Stimulated activated CD8-positive, alpha-beta memory T cell treated with anti-CD3 and anti-CD28 coated beads, Interleukin-15, amount 100 ng/mL, for 4 hours (primary cell): ENCODE results near the gene DIRAS1.
A peak's percentile ranks its signal among the peaks of the same experiment; 100 is the strongest.
"Not testable (repeated sequence)": the region's sequence is repeated elsewhere in the genome, so short reads cannot be mapped to it uniquely, and the experiment has no call there.

Experiments used
- DNase-seq, 2 donors: peaks; one replicate each; pipeline ENCODE4 v3.0.0-alpha.2; 2020; ENCODE audit warnings: low read depth in 2 of 2

Gene DIRAS1

DNA sequence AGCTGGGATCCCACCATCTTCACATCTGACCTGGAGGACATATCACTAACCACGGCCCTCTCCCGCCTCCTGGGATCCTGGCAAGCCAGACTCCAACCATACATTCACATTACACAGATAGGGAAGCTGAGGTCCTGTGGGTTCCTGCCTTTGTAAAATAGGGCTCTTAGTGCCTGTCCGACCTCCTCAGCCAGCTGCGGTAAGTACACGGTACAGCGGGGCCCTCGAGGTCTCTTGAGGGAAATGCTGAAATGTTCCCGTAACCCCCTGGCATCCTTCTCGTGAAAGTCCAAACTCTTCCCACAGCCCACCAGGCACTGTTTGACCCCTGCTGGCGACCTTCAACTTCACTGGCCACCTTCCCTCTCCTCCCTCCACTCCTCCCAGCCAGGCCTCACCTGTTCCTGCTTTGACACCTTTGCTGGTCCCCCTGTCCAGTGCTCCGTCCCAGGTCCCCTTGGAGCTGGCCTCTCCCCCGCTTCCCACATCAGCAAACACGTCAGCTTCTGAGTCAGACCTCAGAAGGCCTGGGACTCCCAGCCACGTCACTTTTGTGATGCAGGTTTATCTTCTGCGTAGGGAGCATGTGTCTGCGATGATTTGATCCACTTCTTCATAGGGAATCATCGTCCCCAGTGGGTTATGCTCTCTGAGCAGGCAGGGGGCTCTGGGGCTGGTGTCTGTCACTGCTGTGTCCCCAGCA is 9.8 kb downstream of the DIRAS1 start:
- DNase-seq = no peak

DNA sequence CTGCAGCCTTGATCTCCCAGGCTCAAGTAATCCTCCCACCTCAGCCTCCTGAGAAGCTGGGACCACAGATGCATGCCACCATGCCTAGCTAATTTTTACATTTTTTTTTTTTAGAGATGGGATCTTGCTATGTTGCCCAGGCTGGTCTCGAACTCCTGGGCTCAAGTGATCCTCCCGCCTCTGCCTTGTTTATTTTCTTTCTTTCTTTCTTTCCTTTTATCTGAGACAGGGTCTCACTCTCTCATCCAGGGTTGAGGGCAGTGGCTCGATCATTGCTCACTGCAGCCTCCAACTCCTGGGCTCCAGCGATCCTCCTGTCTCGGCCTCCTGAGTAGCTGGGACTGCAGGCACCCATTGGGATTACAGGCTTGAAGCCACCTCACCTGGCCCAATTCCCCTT is 14.9 kb downstream of the DIRAS1 start:
- DNase-seq = no peak

DNA sequence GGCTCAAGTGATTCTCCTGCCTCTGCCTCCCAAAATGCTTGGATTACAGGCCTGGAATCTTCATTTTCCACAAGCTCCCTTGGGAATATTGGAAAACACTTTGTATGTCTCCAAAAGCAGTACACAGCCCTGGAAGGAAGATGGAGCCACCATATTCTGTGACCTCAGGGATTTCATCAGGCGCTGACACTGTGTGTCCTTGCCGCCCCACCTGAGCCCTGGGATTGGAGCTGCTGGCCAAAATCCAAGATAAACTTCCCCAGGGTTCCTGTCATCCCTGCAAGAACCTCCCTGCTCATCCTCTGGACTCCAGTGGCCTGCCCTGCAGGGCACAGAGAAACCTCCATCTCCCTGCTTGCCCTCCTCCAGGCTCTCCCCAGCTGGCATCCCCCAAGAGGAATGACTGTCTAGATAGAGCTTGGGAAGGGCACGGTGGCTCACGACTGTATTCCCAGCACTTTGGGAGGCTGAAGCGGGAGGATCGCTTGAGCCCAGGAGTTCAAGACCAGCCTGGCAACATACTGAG is 17.4 kb downstream of the DIRAS1 start:
- DNase-seq = no peak

DNA sequence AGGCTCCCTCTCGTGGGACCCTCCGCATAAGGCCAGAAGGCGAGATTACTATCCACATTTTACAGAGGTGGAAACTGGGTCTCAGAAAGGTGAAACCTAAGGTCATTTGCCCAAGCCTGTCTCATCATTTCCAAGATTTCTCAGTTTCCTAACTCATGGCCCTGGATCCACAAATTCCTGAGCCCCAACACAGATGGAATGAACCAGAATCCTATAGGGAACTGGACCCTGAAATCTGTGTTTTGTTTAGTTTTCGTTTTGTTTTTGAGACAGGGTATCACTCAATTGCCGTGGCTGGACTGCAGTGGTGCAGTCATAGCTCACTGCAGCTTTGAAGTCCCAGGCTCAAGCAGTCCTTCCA is 18.1 kb downstream of the DIRAS1 start:
- no peak for DNase-seq

DNA sequence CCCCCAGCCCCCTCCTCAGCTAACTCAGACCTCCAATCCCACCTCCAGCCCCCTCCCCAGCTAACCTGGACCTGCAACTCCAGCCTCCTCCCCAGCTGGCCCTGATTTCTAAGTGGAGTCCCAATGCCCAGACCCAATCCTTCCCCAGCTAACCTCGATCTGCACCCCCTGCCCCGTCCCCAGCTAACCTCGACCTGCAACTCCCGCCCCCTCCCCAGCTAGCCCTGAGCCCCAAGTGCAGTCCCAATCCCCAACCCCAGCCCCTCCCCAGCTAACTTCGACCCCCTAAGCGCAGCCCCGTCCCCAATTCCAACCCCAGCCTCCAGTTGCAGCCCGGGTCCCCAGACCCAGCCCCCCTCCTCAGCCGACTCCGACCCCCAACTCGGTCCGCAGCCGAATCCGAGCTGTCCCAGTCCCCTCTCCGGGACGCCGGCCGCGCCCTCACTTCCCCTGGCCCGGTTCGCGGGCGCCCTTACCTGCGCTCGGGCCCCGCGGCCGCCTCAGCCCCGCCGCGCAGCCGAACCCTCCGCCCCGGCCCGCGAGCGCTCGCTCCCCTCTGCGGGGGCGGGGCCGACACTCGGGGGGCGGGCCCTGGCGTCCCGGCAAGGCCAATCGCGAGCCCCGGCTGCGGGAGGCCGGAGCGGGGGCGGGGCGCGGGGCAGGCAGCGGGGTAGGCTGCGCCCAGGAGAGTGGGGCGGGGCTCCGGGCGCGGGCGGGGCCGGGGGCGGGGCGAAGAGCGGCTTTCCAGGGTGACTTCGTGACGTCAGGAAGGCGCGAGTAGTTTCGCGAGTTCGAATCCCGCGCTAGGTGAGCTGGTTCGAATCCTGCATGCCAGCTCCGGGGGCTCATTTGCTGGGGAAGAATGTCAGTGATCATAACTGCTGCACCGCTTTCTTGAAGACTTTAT is 18.7 kb downstream of the DIRAS1 start, which contains the start of gene GNG7:
Gene GNG7, minus strand, starts transcription at position 525 of the 907 bp plus-strand sequence. CDS start 182,006 bp downstream, outside the sequence.
- DNase-seq = peak; percentile 85 to 89

DNA sequence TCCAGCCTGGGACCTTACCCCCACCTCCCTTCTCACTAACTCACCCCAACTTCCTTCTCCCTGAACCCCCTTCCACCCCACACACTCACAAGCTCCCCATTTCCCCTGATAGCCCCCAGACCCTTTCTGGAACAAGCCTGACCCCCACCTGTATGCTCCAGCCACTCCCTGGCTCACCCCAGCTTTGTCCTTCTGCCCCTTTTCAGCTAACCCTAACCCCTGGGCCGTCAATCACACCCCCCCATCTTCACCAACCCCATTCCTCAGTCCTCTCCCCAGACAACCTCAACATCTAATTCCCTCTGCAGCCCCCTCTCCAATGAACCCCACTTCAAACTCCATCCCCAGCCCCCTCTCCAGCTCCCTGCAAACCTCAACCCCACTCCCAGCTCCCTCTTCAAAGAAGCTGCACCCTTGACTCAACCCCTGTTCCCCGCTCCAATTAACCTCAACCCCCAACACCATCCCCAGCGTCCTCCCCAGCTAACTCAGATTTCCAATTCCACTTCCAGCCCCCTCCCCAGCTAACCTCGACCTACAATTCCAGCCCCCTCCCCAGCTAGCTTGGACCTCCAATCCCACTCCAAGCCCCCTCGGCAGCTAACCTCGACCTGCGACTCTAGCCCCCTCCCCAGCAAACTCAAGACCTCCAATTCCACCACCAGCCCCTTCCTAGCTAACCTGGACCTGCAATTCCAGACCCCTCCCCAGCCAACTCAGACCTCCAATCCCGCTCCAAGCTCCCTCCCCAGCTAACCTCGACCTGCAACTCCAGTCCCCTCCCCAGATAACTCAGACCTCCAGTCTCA is 19.6 kb downstream of the DIRAS1 start:
- DNase-seq = no peak

DNA sequence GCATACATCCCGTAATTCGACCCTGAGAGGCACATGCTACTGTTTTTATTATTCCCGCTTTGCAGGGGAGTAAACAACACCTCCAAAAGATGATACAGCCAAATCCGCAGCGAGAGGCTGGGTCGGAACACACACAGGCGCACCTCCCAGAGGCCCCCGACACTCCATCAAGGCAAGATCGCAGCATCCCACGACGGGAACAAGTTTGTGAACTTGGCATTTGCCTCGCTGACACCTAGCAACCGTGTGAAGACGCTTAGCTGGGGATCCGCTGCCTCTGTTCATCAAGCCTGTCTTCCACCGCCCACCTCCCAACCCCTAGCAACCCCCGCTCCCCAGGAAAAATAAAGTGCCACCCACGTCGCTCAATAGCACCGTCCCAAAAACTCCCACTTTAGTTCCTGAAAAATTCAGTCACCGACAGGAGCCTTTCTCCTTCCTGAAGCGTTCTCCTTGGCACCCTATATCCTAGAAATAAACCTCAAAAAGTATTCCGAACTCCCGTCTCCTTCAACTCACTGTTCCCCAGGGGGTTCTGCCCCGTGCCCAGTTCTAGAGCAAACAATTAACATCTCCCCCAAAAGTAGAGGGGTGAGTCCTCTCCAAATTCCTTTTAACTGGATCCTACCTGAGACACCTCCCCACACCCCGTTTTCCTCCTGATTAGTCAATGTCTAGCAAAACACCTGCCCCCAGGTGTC is 20.4 kb downstream of the DIRAS1 start:
- DNase-seq = no peak

DNA sequence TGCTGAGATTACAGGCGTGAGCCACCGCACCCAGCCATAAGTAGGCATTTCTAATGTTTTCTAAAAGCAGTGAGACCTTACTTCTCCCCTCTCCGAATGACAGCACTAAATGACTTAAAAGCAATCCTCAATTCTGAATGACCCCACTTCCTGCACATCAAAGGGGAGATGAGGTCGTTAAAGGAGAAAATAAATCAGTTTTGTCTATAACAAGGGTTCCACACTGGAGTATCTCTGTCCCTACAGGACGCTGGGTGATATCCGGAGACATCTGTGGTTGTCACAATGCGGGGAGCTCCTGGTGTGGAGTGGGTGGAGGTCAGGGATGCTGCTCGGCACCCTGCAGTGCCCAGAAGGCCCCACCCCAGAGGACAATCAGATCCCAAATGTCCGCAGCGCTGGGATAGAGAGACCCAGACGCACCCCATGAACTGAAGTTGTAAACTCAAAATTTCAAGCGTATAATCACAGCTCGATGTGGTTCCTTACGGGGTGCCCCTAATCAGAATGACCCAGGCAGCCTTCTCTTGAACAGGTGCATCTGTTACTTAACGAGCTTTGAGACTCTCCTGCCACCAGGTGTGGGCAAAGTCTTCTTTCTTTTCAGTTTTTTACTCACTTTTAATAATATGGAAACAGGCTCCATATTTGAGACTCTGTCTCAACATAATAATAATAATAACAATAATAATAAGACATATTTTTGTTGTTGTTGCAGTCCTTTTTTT is 21.6 kb downstream of the DIRAS1 start:
- no peak for DNase-seq

DNA sequence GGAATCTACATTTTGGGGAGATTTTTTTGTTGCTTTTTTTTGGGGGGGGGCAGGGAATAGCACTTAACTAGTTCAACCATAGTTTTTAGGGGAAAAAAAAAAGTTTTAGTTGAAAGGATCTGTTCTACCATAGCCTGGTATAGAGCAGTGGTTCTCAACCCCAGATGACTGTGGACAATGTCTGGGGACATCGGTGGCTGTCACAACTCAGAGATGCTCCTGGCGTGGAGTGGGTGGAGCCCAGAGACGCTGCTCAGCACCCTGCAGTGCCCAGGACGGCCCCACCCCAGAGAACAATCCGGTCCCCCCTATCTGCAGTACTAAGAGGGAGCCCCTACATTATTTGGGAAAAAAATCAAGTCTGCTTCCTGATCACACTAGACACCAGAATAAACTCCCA is 27.0 kb downstream of the DIRAS1 start:
- DNase-seq = no peak

DNA sequence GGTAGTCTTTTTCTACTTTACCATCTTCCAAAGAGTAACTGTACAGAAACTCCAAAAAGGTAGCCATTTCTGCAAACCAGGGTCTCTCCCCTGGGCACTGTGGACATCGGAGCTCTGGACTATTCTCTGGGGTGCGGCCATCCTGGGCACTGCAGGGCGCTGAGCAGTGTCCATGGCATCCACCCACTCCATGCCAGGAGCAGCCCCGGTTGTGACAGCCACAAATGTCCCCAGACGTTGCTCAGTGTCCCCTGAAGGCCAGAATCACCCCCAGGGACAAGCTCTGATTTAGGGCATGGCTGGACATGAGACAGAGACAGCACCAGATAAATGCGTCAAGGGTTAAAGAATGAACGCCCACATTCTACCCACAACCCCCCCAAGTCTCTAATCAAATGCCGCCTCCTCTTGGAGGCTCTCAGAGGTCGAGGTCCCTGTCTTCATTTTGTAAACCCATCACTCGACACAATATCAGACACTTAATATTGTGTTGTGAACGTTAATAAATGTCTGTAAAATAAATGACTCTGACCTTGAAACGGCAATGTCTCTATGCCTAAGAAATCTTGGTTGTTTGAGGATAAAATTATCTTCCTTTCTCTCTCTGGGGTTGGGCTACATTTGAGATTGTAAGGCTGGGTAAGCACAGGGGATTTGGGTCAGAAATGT is 27.5 kb downstream of the DIRAS1 start:
- no peak for DNase-seq

GRCh38 chr19:2691951-2692350 is 29.2 kb downstream of the DIRAS1 start:
- DNase-seq = no peak

DNA sequence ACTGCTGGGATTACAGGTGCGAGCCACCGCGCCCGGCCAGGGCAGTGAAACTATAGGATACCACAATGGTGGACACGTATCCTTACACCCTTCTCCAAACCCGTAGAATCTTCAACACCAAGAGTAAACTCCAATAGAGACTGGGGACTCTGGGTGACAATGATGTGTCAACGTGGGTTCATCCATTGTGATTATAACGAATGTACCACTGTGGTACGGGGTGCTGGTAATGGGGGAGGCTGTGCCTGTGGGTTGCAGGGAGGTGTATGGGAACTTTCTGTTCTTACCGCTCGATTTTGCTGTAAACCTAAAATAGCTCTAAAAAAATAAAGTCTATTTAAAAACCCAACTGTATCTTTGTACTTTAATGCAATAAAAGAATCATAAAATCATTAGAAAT is 30.3 kb downstream of the DIRAS1 start:
- no peak for DNase-seq

DNA sequence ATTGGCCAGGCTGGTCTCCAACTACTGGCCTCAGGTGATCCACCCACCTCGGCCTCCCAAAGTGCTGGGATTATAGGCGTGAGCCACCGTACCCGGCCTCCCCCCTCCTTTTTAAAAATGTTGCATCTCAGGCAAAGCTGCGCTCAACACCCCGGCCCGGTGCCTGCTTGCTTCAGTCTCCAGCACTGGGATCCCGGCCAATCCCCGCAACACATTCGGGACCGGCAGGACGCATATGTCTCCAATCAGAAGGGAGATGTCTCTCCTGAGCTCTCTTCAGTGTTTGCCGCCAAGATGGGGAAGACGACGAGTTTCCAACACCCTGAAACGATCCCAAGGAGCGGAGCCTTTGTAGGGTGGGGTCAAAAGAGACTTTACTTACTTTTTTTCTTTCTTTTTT is 34.8 kb downstream of the DIRAS1 start:
- DNase-seq = no peak

DNA sequence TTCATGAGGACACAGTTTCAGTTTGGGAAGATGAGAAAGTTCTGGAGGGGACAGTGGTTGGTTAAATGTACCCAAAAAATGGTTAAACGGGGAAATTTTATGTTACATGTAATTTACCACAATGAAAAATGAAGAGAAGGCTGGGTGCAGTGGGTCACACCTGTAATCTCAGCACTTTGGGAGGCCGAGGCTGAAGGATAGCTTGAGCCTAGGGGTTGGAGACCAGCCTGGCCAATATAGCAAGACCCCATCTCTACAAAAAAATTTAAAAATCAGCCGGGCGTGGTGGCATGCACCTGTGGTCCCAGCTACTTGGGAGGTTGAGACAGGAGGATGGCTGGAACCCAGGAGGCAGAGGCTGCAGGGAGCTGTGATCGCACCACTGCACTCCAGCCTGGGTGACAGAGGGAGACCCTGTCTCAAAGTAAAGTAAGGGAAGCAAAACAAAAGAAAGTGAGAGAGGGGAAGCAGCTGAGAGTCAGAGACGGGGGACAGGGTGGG is 35.9 kb downstream of the DIRAS1 start:
- DNase-seq = no peak

DNA sequence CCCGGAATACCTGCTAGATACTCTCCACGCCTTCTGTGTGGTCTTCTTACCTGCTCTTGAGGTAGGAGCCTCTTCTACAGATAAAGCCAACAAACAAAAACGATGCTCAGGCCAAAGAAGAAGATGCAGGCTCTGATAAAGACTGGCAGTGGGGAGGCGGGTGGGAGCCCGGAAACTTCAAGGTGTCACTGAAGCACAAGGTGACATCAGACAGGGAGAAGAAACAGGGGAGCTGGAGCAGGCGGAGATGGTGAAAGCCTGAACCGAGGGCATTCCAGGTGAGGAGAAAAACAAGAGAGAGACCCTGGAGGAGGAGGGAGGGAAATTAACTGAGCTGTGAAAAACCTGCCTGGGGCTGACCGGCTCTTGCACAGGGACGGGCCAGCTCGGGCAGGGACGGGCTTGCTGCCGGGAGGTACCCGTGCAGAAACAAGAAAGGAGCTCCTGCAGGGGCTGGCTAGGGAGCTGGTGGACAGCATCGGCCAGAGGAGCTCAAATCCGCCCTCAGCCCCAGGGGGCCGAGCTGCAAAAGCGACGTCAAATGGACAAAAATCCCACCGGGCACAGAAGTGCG is 37.7 kb downstream of the DIRAS1 start:
- DNase-seq = no peak

- no peak for DNase-seq
Measured at GRCh38 chr19:2680808-2681207, 40.4 kb downstream of the DIRAS1 start.

DNA sequence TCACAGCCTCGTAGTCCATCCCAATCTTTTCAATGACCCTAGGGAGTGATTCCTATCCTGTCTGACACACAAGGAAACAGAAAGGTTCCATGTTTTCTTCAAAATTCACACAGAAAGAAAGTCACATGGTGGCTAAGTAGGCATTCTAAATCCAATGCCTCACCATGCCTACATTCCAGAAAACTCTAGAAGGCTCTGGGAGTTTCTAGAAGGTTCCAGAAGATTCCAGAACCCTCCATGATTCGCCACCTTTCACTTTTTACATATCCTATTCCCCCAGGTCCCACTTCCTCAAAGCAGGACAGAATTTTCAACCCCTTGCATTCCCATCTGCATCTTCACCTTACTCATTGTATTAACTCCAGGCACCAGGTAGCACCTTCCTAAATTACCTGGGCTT is 41.7 kb downstream of the DIRAS1 start:
- DNase-seq = no peak

DNA sequence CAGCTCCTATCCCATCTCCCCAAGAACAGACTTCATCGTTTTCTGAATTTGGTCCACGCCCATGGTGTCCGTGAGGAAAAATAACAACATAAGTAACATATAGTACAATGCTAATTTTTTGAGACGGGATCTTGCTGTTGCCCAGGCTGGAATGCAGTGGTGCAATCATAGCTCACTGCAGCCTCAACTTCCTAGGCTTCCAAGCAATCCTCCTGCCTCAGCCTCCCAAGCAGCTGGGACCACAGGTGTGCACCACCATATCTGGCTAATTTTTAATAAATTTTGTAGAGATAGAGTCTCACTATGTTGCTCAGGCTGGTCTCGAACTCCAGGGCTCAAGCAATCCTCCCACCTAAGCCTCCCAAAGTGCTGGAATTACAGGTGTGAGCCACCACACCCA is 42.2 kb downstream of the DIRAS1 start:
- not testable (repeated sequence) for DNase-seq

DNA sequence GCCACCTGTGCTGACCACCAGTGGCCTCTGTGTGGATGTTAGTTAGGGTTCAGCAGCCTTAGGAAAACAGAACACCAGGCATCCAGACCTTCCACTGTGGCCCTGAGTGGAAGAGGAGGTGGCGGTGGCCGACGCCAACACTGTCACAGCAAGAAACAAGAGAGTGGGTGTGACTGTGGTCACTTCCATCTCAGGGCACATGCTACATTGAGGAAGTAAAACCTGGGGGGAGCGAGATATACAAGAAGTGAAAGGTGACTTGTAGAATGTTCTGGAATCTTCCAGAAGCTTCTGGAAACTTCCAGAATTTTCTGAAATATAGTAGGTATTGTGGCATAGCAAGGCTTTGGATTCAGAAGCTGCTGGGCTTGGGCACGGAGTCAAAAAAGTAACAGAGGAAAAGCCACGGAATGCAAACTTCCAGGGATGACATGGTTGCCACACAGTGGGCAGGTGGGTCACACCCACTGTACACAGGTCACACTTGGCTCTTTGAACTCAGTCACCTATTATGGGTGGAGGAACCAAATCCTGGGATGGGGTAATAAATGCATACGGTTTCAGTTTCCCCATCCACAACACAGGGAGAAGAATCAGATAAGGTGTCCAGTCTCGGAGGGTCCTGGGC is 43.0 kb downstream of the DIRAS1 start:
- no peak for DNase-seq
